ENCODE measurements around the gene ASB13. TPM values are rescaled to one million over a fixed set of nuclear protein-coding genes. Genes with fewer than 3 reads are reported as not detected.

ASB13 gene
- total and polyA plus RNA-seq, 2 of the 13 experiments (the other 11 are each of a cell fraction or from before 2014, with no cell fraction given) = 9.3 to 15.4 TPM

GRCh38 chr10:5684318-5684970, 18.0 kb upstream of the ASB13 start, which contains the start of gene TASOR2 (continued):
- TF ChIP-seq ZNF30 (CRISPR knock-in tag; IDR thresholded peaks at IDR 0.05) (peak; percentile 99), ZBTB4 (CRISPR knock-in tag; IDR thresholded peaks at IDR 0.05; ENCODE audit: borderline replicate concordance) (peak; percentile 79; the same call in 1 of the 2 replicates), GABPB1 (CRISPR knock-in tag; IDR thresholded peaks at IDR 0.05) (peak; percentile 96), ZNF574 (CRISPR knock-in tag; IDR thresholded peaks at IDR 0.05) (peak; percentile 89), XRCC5 (optimal IDR thresholded peaks at IDR 0.05; ENCODE audit: low read length) (no peak), TCF7L2 (IDR thresholded peaks at IDR 0.05; ENCODE audit: low read depth, low read length) (no peak), POLR2G (IDR thresholded peaks at IDR 0.05; ENCODE audit: low read depth, low read length) (peak; percentile 73), PRPF4 (IDR thresholded peaks at IDR 0.05; ENCODE audit: low read depth, low read length, poor library complexity, severe bottlenecking) (no peak), ZNF740 (CRISPR knock-in tag; IDR thresholded peaks at IDR 0.05) (peak; percentile 93; the same call in 1 of the 2 replicates), TBX2 (CRISPR knock-in tag; IDR thresholded peaks at IDR 0.05; ENCODE audit: borderline replicate concordance) (peak; percentile 73; the same call in 1 of the 2 replicates), PAF1 (CRISPR knock-in tag; IDR thresholded peaks at IDR 0.05) (no peak), ZNF225 (CRISPR knock-in tag; IDR thresholded peaks at IDR 0.05) (peak; percentile 91), RXRB (CRISPR knock-in tag; IDR thresholded peaks at IDR 0.05; ENCODE audit: borderline replicate concordance) (peak; percentile 72; the same call in 1 of the 2 replicates), EZH2 (conservative IDR thresholded peaks at IDR 0.05; ENCODE audit: low read depth, low read length) (no peak), ZNF510 (CRISPR knock-in tag; IDR thresholded peaks at IDR 0.05; ENCODE audit: low read depth) (peak; percentile 87), TMF1 (CRISPR knock-in tag; IDR thresholded peaks at IDR 0.05; ENCODE audit: low read depth) (peak; percentile 83), MAFF (IDR thresholded peaks at IDR 0.05; ENCODE audit: low read depth, low read length) (no peak), ZNF333 (CRISPR knock-in tag; IDR thresholded peaks at IDR 0.05; ENCODE audit: borderline replicate concordance) (0 out of 2 replicates have a peak, but pooled peaks have one; percentile 62), ZNF446 (CRISPR knock-in tag; IDR thresholded peaks at IDR 0.05) (peak; percentile 76), TP53 (CRISPR knock-in tag; conservative IDR thresholded peaks at IDR 0.05) (no peak), SP140L (CRISPR knock-in tag; IDR thresholded peaks at IDR 0.05; ENCODE audit: borderline replicate concordance) (peak; percentile 96; the same call in 1 of the 2 replicates), HNRNPL (IDR thresholded peaks at IDR 0.05; ENCODE audit: low read depth, low read length) (no peak), FOXM1 (CRISPR knock-in tag; IDR thresholded peaks at IDR 0.05) (peak; percentile 51; the same call in 1 of the 2 replicates), ZNF10 (CRISPR knock-in tag; IDR thresholded peaks at IDR 0.05; ENCODE audit: borderline replicate concordance, low read depth) (no peak), ZNF331 (CRISPR knock-in tag; IDR thresholded peaks at IDR 0.05) (peak; percentile 78)
